Endothelial cell of umbilical vein (primary cell): Measurements from ENCODE around the gene ZNF74. TPM values are rescaled to one million over a fixed set of nuclear protein-coding genes. Genes with fewer than 3 reads are reported as not detected.

Source experiments
- BruUV-seq: library from RNA; stranded (reverse); fragments of 400-500 nt; replicated peaks from 2 replicates; lab custom pipeline; 2021; lab: Mats Ljungman, UMichigan
- CTCF ChIA-PET: fragments of 300-600, 350-600 bp; sonication (Branson Sonifier 250); formaldehyde crosslinking; loops from one replicate; lab custom pipeline; 2021; ENCODE audit warnings: antibody characterized with exemption, inconsistent platforms; lab: Charles Lee
- POLR2A ChIA-PET: fragments of 300-600, 350-600 bp; sonication (Branson Sonifier 250); formaldehyde crosslinking; loops from one replicate; lab custom pipeline; 2021; ENCODE audit warnings: antibody characterized with exemption, inconsistent platforms; lab: Charles Lee
- DNase-seq: peaks from one replicate; pipeline ENCODE4 v3.0.0-alpha.2; 2011; ENCODE audit warnings: low read depth, low spot score
- FAIRE-seq: peaks from 2 replicates; lab custom pipeline; 2011; peaks lifted over from hg19 to GRCh38; lab: Jason Lieb, UNC
- H2AFZ ChIP-seq: 2 replicates; pipeline ENCODE4 v1.6.0; 2012; ENCODE audit warnings: low read depth, low read length, control low read depth, inconsistent platforms
- H3K27ac ChIP-seq: 2 replicates; pipeline ENCODE4 v1.5.1; 2011; ENCODE audit warnings: low read depth, mild to moderate bottlenecking, control low read depth, low read length, moderate library complexity; ENCODE audit not compliant: insufficient read depth
- H3K27me3 ChIP-seq, 2 experiments: 2 replicates each; pipeline versions ENCODE4 v1.6.0 to v1.6.1; 2011; ENCODE audit warnings: low read length in 2 of 2, mixed read lengths in 1 of 2; ENCODE audit not compliant: control insufficient read depth in 2 of 2, insufficient read depth in 2 of 2
- H3K36me3 ChIP-seq, 2 experiments: 2 replicates in 1 of 2; 3 replicates in 1 of 2; pipeline ENCODE4 v1.5.1; 2011; ENCODE audit warnings: low read length in 2 of 2, mild to moderate bottlenecking in 1 of 2, moderate library complexity in 1 of 2; ENCODE audit not compliant: control insufficient read depth in 2 of 2, insufficient read depth in 2 of 2; ENCODE audit errors: extremely low read depth in 1 of 2
- H3K4me1 ChIP-seq: 3 replicates; pipeline ENCODE4 v1.5.1; 2011; ENCODE audit warnings: mild to moderate bottlenecking, low read length; ENCODE audit not compliant: control insufficient read depth, insufficient read depth; ENCODE audit errors: extremely low read depth
- H3K4me2 ChIP-seq: 2 replicates; pipeline ENCODE4 v1.6.1; 2011; ENCODE audit warnings: low read length, control low read depth, mixed read lengths; ENCODE audit not compliant: insufficient read depth
- H3K4me3 ChIP-seq, 3 experiments: fragments of 200-600 bp in 1 of 3; sonication (generic), shearing (Covaris generic) in 1 of 3; replicated peaks in 1 of 3; 2 replicates each; pipeline ENCODE4 v1.5.1; 2011 to 2016; ENCODE audit warnings: control low read depth in 3 of 3, low read length in 3 of 3, mild to moderate bottlenecking in 2 of 3, inconsistent platforms in 1 of 3, low read depth in 1 of 3, moderate library complexity in 1 of 3; ENCODE audit not compliant: insufficient read depth in 1 of 3
- H3K79me2 ChIP-seq: 2 replicates; pipeline ENCODE4 v1.6.0; 2012; ENCODE audit warnings: low read length, inconsistent platforms; ENCODE audit not compliant: control insufficient read depth, insufficient read depth
- H3K9ac ChIP-seq: replicated peaks from 2 replicates; pipeline ENCODE3; 2011; ENCODE audit warnings: low read length, control low read depth; ENCODE audit not compliant: insufficient read depth; ENCODE audit errors: extremely low read depth
- H3K9me1 ChIP-seq: replicated peaks from 3 replicates; pipeline ENCODE4 v1.6.0; 2011; ENCODE audit warnings: mild to moderate bottlenecking, low read length; ENCODE audit not compliant: control insufficient read depth, insufficient read depth; ENCODE audit errors: extremely low read depth
- H3K9me3 ChIP-seq: replicated peaks from 2 replicates; pipeline ENCODE4 v1.5.1; 2012; ENCODE audit warnings: low read length, inconsistent platforms; ENCODE audit not compliant: control insufficient read depth, insufficient read depth
- H4K20me1 ChIP-seq: replicated peaks from 2 replicates; pipeline ENCODE3; 2011; ENCODE audit warnings: mild to moderate bottlenecking, low read length; ENCODE audit not compliant: control insufficient read depth, insufficient read depth; ENCODE audit errors: extremely low read depth
- EZH2 ChIP-seq: IDR thresholded peaks from 2 replicates; pipeline ENCODE4 v1.6.1; 2012; ENCODE audit warnings: borderline replicate concordance, low read depth, mild to moderate bottlenecking, moderate library complexity, low read length, inconsistent platforms; ENCODE audit not compliant: severe bottlenecking
- FOS ChIP-seq: IDR thresholded peaks from 2 replicates; pipeline ENCODE4 v1.6.1; 2011; ENCODE audit warnings: mild to moderate bottlenecking, low read length, moderate library complexity, borderline replicate concordance; ENCODE audit not compliant: insufficient read depth
- GATA2 ChIP-seq: IDR thresholded peaks from 2 replicates; pipeline ENCODE4 v1.7.0; 2011; ENCODE audit warnings: low read depth, mild to moderate bottlenecking, moderate library complexity, mixed read lengths, low read length; ENCODE audit not compliant: insufficient read length, insufficient read depth
- JUN ChIP-seq: IDR thresholded peaks from 2 replicates; pipeline ENCODE4 v1.6.1; 2011; ENCODE audit warnings: borderline replicate concordance, low read depth; ENCODE audit not compliant: insufficient read length, insufficient read depth
- MYC ChIP-seq: IDR thresholded peaks from one replicate; pipeline ENCODE4 v1.6.1; 2011; ENCODE audit warnings: mild to moderate bottlenecking, low read depth, low read length
- POLR2A ChIP-seq: IDR thresholded peaks from 2 replicates; pipeline ENCODE4 v1.6.1; 2012; ENCODE audit warnings: low read depth, mild to moderate bottlenecking, control low read depth, low read length
- POLR2AphosphoS5 ChIP-seq: IDR thresholded peaks from 2 replicates; pipeline ENCODE4 v1.6.1; 2012; ENCODE audit warnings: low read depth, mild to moderate bottlenecking, control low read depth, low read length, moderate library complexity; ENCODE audit not compliant: insufficient read depth
- dilution Hi-C: fragments of 300-500 bp; cut with MboI; formaldehyde crosslinking; loops from one replicate; pipeline ENCODE4 v1.15.0; 2019; ENCODE audit warnings: low sequenced_read_pairs; ENCODE audit not compliant: extremely low pct_ligation_motif_present
- intact Hi-C: fragments of 100-400 bp; cut with micrococcal nuclease; formaldehyde crosslinking; loops from one replicate; pipeline ENCODE4 v1.10.0; 2022
- polyA plus RNA-seq, 4 experiments: library from polyadenylated mRNA; depleted of rRNA in 3 of 4; stranded (reverse) in 3 of 4; unstranded in 1 of 4; fragments of >200 nt; gene quantifications; 2 replicates each; pipeline versions ENCODE4 v1.2.1 to v1.2.3, GENCODE V29; 2011 to 2012; ENCODE audit warnings: missing spikeins in 1 of 4
- total RNA-seq: library from RNA; stranded (reverse); gene quantifications from 2 replicates; pipeline ENCODE4 v1.2.3, GENCODE V29; 2021
- TF ChIP-seq, protein P1 (sequence below): IDR thresholded peaks from 2 replicates; pipeline ENCODE4 v1.6.1; 2011; ENCODE audit not compliant: insufficient read depth, insufficient read length
- TF ChIP-seq, protein P2 (sequence below), 2 donors: IDR thresholded peaks; 1 replicate in 1 of 2; 2 replicates in 1 of 2; pipeline ENCODE4 v1.5.1; 2011; ENCODE audit warnings: low read length in 2 of 2, mild to moderate bottlenecking in 2 of 2, moderate library complexity in 2 of 2, control low read depth in 1 of 2, inconsistent platforms in 1 of 2, low read depth in 1 of 2; ENCODE audit not compliant: insufficient read depth in 1 of 2; ENCODE audit errors: extremely low read depth in 1 of 2

Gene ZNF74
- total and polyA plus RNA-seq, 2 donors (not counting 3 experiments of a cell fraction or from before 2014, with no cell fraction given): 8.6 to 13.4 TPM

DNA sequence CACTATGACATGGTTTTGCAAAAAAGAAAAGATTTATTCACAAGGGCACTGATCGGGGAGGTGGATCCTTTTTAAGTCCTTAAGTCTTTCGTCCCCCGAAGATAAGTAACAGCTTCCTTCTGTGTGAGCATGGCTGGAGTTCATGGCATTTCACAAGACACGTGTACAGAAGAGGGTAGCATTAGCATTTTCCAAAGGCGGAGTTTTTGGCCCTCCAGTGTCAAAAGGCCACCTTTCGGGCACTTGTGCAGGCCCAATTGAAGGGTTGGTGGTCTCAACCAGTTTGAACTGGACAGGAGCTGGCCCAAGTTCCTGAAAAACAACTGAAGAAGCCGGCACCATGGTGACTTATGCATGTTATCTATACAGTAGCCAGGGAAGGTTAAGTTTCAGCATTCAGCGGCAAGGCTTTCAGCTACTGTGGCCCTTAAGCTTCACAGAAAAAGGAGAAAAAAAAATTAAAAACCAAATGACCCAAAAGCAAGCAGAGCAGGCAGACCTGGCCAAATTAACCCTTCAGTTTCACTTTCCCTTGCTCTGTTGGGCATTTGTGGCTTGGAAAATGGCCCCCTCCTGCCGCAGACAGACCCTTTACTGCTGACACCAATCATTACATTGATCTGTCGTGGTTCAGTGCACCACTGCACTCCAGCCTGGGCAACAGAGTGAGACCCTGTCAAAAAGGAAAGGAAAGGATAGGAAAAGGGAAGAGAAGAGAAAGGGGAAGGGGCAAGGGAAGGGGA is 18.7 kb downstream of the ZNF74 start:
- FAIRE-seq: no peak
- Histone ChIP-seq H3K79me2 (no peaks in the 10 kb centered on the region), H3K9me1 (no peaks in the 10 kb centered on the region), H3K9ac (no peak overlapping the region), H3K27me3 (peaks cover 5% of the 10 kb centered on the region in 2 experiments), H3K36me3 (peaks cover 0 to 1% of the 10 kb centered on the region in 2 experiments), H4K20me1 (no peaks in the 10 kb centered on the region), H3K4me1 (no peaks in the 10 kb centered on the region), H2AFZ (no peak overlapping the region), H3K27ac (no peak overlapping the region), H3K4me2 (no peak overlapping the region), H3K4me3 (no peak overlapping the region), H3K9me3 (no peaks in the 10 kb centered on the region)
- intact Hi-C loops (no loop called here), dilution Hi-C loops (no loop called here)
- CTCF ChIA-PET: interaction anchor here (1.1 kb wide), 1 partner anchor 44 kb away, joined by 3 read pairs; no protein-coding TSS in a partner anchor
- POLR2A ChIA-PET: no interaction called here
- no peak for DNase-seq
- BruUV-seq: no TSS peak
- TF ChIP-seq POLR2A: no peak
- TF ChIP-seq, protein P1, sequence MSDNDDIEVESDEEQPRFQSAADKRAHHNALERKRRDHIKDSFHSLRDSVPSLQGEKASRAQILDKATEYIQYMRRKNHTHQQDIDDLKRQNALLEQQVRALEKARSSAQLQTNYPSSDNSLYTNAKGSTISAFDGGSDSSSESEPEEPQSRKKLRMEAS: no peak
- TF ChIP-seq GATA2: no peak
- no peak for TF ChIP-seq MYC
- TF ChIP-seq, protein P2, sequence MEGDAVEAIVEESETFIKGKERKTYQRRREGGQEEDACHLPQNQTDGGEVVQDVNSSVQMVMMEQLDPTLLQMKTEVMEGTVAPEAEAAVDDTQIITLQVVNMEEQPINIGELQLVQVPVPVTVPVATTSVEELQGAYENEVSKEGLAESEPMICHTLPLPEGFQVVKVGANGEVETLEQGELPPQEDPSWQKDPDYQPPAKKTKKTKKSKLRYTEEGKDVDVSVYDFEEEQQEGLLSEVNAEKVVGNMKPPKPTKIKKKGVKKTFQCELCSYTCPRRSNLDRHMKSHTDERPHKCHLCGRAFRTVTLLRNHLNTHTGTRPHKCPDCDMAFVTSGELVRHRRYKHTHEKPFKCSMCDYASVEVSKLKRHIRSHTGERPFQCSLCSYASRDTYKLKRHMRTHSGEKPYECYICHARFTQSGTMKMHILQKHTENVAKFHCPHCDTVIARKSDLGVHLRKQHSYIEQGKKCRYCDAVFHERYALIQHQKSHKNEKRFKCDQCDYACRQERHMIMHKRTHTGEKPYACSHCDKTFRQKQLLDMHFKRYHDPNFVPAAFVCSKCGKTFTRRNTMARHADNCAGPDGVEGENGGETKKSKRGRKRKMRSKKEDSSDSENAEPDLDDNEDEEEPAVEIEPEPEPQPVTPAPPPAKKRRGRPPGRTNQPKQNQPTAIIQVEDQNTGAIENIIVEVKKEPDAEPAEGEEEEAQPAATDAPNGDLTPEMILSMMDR (IDR thresholded peaks at IDR 0.05; ENCODE audit: extremely low read depth in 1 of 2, insufficient read depth in 1 of 2, low read depth in 1 of 2, low read length in 2 of 2): no peak
- no peak for TF ChIP-seq EZH2
- TF ChIP-seq FOS: no peak
- no peak for TF ChIP-seq JUN
- TF ChIP-seq POLR2AphosphoS5: no peak
